ENCODE data around the gene RBM17. TPM values are rescaled to one million over a fixed set of nuclear protein-coding genes. Genes with fewer than 3 reads are reported as not detected.

The RBM17 gene
- total and polyA plus RNA-seq, 2 of the 4 experiments (the other 2 are of a cell fraction), result 24.6 to 56.7 TPM

DNA sequence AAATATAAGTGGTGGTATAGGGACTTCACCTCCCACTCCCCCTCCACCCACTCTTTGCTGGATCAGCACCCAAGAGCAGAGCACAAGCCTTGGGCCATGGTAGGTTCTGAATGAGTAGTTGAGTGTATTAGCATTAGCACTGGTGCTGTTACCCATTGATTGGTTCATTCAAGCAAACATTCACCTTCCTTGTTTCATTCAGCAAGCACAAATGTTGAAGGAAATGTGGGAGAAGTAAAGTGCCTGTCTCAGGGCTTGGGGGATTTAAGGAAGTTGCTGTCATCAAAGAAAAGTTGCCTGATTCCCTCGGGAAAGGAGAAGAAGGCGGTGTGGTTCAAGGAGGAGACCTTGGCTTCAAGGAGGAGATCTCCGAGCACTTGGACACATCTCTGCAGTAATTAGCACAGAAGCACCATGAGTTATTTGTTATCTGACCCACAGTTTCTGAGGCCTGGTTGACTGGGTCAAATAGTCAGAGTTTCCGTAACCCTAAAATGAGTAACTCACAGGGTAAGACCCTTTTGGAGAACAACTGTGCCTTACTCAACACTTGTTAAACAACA is 44.0 kb upstream of the RBM17 start:
- H3K4me3 ChIP-seq (ENCODE audit: insufficient read depth, low read depth, low read length), result no peak overlapping the region
- no peak overlapping the region for H2AFZ ChIP-seq (replicated peaks; ENCODE audit: low read length, poor library complexity)
- dilution Hi-C loops (cut with HindIII; ENCODE audit: low sequenced_read_pairs, unreplicated experiment) (no loop called here), intact Hi-C loops (cut with micrococcal nuclease) (no loop called here), in situ Hi-C loops (cut with MboI; ENCODE audit: low sequenced_read_pairs) (no loop called here)
- ATAC-seq (ENCODE audit: low read depth) (no peak), DNase-seq (no peak)
- H4K5ac ChIP-seq (ENCODE audit: low read depth, low read length), result no peak overlapping the region
- peaks cover 45% of the 10 kb centered on the region for H3K27me3 ChIP-seq (ENCODE audit: control insufficient read depth, insufficient read depth, low read length)
- no peak overlapping the region for H3K56ac ChIP-seq (ENCODE audit: extremely low read depth, insufficient read depth, low read length)
- no peak overlapping the region for H3K18ac ChIP-seq (ENCODE audit: low read depth, low read length)
- H2BK15ac ChIP-seq (ENCODE audit: low read depth, low read length), result no peak overlapping the region
- TF ChIP-seq RAD21 (IDR thresholded peaks at IDR 0.05; ENCODE audit: low read length), result no peak
- no peak for TF ChIP-seq MXI1 (IDR thresholded peaks at IDR 0.05; ENCODE audit: borderline replicate concordance, low read depth, low read length)
- TF ChIP-seq, protein P1, sequence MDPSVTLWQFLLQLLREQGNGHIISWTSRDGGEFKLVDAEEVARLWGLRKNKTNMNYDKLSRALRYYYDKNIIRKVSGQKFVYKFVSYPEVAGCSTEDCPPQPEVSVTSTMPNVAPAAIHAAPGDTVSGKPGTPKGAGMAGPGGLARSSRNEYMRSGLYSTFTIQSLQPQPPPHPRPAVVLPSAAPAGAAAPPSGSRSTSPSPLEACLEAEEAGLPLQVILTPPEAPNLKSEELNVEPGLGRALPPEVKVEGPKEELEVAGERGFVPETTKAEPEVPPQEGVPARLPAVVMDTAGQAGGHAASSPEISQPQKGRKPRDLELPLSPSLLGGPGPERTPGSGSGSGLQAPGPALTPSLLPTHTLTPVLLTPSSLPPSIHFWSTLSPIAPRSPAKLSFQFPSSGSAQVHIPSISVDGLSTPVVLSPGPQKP (IDR thresholded peaks at IDR 0.05; ENCODE audit: borderline replicate concordance, low read depth, low read length), result no peak
- TF ChIP-seq FOS (IDR thresholded peaks at IDR 0.05; ENCODE audit: low read depth, low read length), result no peak
- TF ChIP-seq RCOR1 (IDR thresholded peaks at IDR 0.05; ENCODE audit: insufficient replicate concordance, low read length), result no peak
- H2BK20ac ChIP-seq (ENCODE audit: low read depth, low read length), result no peak overlapping the region
- no peak overlapping the region for H4K91ac ChIP-seq (ENCODE audit: insufficient read depth, low read depth, low read length)
- ChIA-PET CTCF (no interaction called here), POLR2A (ENCODE audit: unreplicated experiment) (no interaction called here)
- H3K4me2 ChIP-seq (ENCODE audit: low read depth, low read length), result no peak overlapping the region
- no peak overlapping the region for H2AK9ac ChIP-seq (replicated peaks; ENCODE audit: low read depth, low read length, poor library complexity)
- no peaks in the 10 kb centered on the region for H3K79me1 ChIP-seq (ENCODE audit: low read depth in 1 of 2, low read length in 2 of 2)
- H2AK5ac ChIP-seq (ENCODE audit: low read depth, low read length), result no peak overlapping the region
- H4K8ac ChIP-seq (ENCODE audit: low read depth in 2 of 2, low read length in 2 of 2), result no peak overlapping the region
- no peaks in the 10 kb centered on the region; the same call in 1 of the 2 replicates for H3K9me3 ChIP-seq (ENCODE audit: control insufficient read depth, insufficient read depth, low read length)
- H3K9me1 ChIP-seq (ENCODE audit: insufficient read depth, low read length), result no peaks in the 10 kb centered on the region
- H3K4me1 ChIP-seq (ENCODE audit: control insufficient read depth, insufficient read depth, low read length), result no peaks in the 10 kb centered on the region
- H4K20me1 ChIP-seq (ENCODE audit: insufficient read depth, low read length), result no peaks in the 10 kb centered on the region
- H3K4ac ChIP-seq (ENCODE audit: low read depth, low read length), result no peak overlapping the region
- H3K9ac ChIP-seq (ENCODE audit: low read depth, low read length), result no peak overlapping the region
- H3K23ac ChIP-seq (ENCODE audit: low read depth, low read length), result no peak overlapping the region
- no peak overlapping the region for H2BK120ac ChIP-seq (ENCODE audit: low read depth, low read length)
- 70% methylated on average over 2 of the region's 4 CpGs; no CpG with 5 or more reads in 1 of the 2 experiments for WGBS, 2 experiments (ENCODE audit: extremely low coverage in 2 of 2, insufficient read length in 1 of 2)
- no peak overlapping the region for H3K27ac ChIP-seq (ENCODE audit: insufficient read depth, low read length)
- H3K36me3 ChIP-seq (ENCODE audit: control insufficient read depth, insufficient read depth, low read length), result no peaks in the 10 kb centered on the region
- H3K14ac ChIP-seq (replicated peaks; ENCODE audit: low read depth, low read length), result no peak overlapping the region
- BruUV-seq (replicated peaks), result no TSS peak
- H2BK5ac ChIP-seq (ENCODE audit: low read depth, low read length, poor library complexity, severe bottlenecking), result no peak overlapping the region

Data from IMR-90 (cell line).